Stimulated activated CD4-positive, alpha-beta T cell treated with anti-CD3 and anti-CD28 coated beads, Interleukin-15, amount 100 ng/mL, for 24 hours (primary cell): Measurements from ENCODE around the gene NPFFR2.
"Not testable (repeated sequence)": the region's sequence is repeated elsewhere in the genome, so short reads cannot be mapped to it uniquely, and the experiment has no call there.

Source experiments
- DNase-seq: peaks from one replicate; pipeline ENCODE4 v3.0.0-alpha.2; 2020

Gene NPFFR2

GRCh38 chr4:72112514-72113156 is 80.8 kb downstream of the NPFFR2 start:
- peak; percentile 14 for DNase-seq

- no peak for DNase-seq
Measured at GRCh38 chr4:72118017-72118416, 86.2 kb downstream of the NPFFR2 start.

- DNase-seq = no peak
Measured at GRCh38 chr4:72119946-72120345, 88.1 kb downstream of the NPFFR2 start.

GRCh38 chr4:72128741-72129140 is 96.9 kb downstream of the NPFFR2 start:
- DNase-seq = no peak

- DNase-seq = no peak
Measured at GRCh38 chr4:72136429-72136828, 104.6 kb downstream of the NPFFR2 start.

- DNase-seq = not testable (repeated sequence)
Measured at GRCh38 chr4:72139997-72140396, 108.2 kb downstream of the NPFFR2 start.

- DNase-seq = no peak
Measured at GRCh38 chr4:72144241-72144640, 112.4 kb downstream of the NPFFR2 start.

- DNase-seq = no peak
Measured at GRCh38 chr4:72152731-72153130, 120.9 kb downstream of the NPFFR2 start.

- DNase-seq = not testable (repeated sequence)
Measured at GRCh38 chr4:72153634-72154033, 121.8 kb downstream of the NPFFR2 start.

- DNase-seq = not testable (repeated sequence)
Measured at GRCh38 chr4:72169285-72169684, 137.5 kb downstream of the NPFFR2 start.

- no peak for DNase-seq
Measured at GRCh38 chr4:72169861-72170260, 138.1 kb downstream of the NPFFR2 start.

GRCh38 chr4:72171761-72172160 is 140.0 kb downstream of the NPFFR2 start:
- no peak for DNase-seq

- DNase-seq = no peak
Measured at GRCh38 chr4:72179342-72179741, 147.5 kb downstream of the NPFFR2 start.

- no peak for DNase-seq
Measured at GRCh38 chr4:72186714-72187113, 154.9 kb downstream of the NPFFR2 start.

- DNase-seq = no peak
Measured at GRCh38 chr4:72194046-72194445, 162.2 kb downstream of the NPFFR2 start.

- no peak for DNase-seq
Measured at GRCh38 chr4:72194453-72194852, 162.7 kb downstream of the NPFFR2 start.
